Bronchial epithelial cell (primary cell): ENCODE data around the gene HPX. TPM values are rescaled to one million over a fixed set of nuclear protein-coding genes. Genes with fewer than 3 reads are reported as not detected.

ENCODE experiments used
- DNase-seq: peaks from one replicate; pipeline ENCODE4 v3.0.0-alpha.2; 2010; ENCODE audit warnings: low read depth
- FAIRE-seq: peaks from 2 replicates; lab custom pipeline; 2011; peaks lifted over from hg19 to GRCh38; lab: Jason Lieb, UNC
- H3K27me3 ChIP-seq: 2 replicates; pipeline ENCODE4 v1.5.1; 2011; ENCODE audit warnings: low read length; ENCODE audit not compliant: control insufficient read depth, insufficient read depth
- H3K36me3 ChIP-seq: 2 replicates; pipeline ENCODE4 v1.5.1; 2011; ENCODE audit warnings: low read length; ENCODE audit not compliant: control insufficient read depth, insufficient read depth
- H3K4me3 ChIP-seq: 2 replicates; pipeline ENCODE4 v1.5.1; 2011; ENCODE audit warnings: mild to moderate bottlenecking, low read depth, low read length, control low read depth
- total RNA-seq: library from RNA; depleted of rRNA; stranded (reverse); fragments of >200 nt; gene quantifications from 2 replicates; pipeline ENCODE4 v1.2.1, GENCODE V29; 2014
- TF ChIP-seq, protein P1 (sequence below): IDR thresholded peaks from 2 replicates; pipeline ENCODE4 v1.5.1; 2011; ENCODE audit warnings: mild to moderate bottlenecking, moderate library complexity, low read length, control low read depth, inconsistent platforms; ENCODE audit not compliant: insufficient read depth, severe bottlenecking

The HPX gene
- total RNA-seq, 1 donor from 2014 or later, result 0.26 TPM

DNA sequence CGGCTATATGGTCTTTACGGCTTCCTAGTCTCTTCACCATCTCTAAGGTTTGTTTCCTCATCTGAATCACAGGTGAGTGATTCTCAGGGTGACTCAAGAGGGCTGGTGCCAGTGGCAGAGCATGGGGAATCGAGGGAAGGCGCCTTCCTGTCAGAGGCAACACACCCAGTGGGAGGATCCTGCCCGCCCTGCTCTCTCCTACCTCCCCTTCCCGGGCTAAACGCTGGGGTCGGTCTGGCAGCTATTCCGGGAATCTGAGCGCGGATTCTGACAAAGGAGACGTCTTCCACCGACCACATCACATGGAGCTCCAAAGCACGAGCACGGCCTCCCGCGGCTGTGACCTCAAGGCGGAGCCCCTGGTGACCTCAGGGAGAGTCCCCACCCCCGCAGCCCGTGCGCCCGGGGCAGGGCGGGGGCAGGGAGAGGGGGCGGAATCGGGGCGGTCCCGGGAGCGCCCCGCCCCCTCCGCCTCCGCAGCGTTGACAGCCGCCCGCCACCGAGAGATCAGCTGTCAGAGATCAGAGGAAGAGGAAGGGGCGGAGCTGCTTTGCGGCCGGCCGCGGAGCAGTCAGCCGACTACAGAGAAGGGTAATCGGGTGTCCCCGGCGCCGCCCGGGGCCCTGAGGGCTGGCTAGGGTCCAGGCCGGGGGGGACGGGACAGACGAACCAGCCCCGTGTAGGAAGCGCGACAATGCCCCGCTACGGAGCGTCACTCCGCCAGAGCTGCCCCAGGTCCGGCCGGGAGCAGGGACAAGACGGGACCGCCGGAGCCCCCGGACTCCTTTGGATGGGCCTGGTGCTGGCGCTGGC is 50.7 kb downstream of the HPX start, which contains the start of gene SMPD1:
Gene SMPD1 (plus strand): TSS at position 570 of the 813 bp plus-strand sequence. CDS start 125 bp downstream, at position 695.
- FAIRE-seq, result peak; percentile 97
- Histone ChIP-seq H3K27me3 (peaks cover 2% of the 10 kb centered on the region), H3K36me3 (no peaks in the 10 kb centered on the region), H3K4me3 (peak within 1 kb of the TSS; percentile 67)
- peak; percentile 95 for DNase-seq
- TF ChIP-seq, protein P1, sequence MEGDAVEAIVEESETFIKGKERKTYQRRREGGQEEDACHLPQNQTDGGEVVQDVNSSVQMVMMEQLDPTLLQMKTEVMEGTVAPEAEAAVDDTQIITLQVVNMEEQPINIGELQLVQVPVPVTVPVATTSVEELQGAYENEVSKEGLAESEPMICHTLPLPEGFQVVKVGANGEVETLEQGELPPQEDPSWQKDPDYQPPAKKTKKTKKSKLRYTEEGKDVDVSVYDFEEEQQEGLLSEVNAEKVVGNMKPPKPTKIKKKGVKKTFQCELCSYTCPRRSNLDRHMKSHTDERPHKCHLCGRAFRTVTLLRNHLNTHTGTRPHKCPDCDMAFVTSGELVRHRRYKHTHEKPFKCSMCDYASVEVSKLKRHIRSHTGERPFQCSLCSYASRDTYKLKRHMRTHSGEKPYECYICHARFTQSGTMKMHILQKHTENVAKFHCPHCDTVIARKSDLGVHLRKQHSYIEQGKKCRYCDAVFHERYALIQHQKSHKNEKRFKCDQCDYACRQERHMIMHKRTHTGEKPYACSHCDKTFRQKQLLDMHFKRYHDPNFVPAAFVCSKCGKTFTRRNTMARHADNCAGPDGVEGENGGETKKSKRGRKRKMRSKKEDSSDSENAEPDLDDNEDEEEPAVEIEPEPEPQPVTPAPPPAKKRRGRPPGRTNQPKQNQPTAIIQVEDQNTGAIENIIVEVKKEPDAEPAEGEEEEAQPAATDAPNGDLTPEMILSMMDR, result no peak

DNA sequence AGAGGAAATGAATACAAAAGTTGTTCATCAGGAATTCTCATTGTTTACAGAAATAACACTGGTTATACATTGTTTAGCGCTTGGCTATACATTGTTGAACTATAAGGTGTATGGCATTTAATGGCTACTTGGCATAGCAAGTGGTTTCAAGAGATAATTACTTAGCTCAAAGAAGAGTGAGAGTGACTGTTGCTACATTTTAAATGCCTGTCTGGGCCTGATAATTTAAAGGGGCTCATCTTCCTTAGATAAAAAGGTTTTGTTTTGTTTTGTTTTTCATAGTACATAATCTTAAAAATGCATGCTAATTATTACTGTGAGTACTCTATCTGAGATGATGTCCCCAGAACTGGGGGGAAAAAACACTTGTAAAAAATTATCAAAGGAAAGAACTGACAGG is 52.0 kb downstream of the HPX start:
- no peaks in the 10 kb centered on the region for H3K36me3 ChIP-seq
- DNase-seq (no peak), FAIRE-seq (no peak)
- peaks cover 2% of the 10 kb centered on the region for H3K27me3 ChIP-seq
- H3K4me3 ChIP-seq, result no peak overlapping the region
- TF ChIP-seq, protein P1, result no peak

DNA sequence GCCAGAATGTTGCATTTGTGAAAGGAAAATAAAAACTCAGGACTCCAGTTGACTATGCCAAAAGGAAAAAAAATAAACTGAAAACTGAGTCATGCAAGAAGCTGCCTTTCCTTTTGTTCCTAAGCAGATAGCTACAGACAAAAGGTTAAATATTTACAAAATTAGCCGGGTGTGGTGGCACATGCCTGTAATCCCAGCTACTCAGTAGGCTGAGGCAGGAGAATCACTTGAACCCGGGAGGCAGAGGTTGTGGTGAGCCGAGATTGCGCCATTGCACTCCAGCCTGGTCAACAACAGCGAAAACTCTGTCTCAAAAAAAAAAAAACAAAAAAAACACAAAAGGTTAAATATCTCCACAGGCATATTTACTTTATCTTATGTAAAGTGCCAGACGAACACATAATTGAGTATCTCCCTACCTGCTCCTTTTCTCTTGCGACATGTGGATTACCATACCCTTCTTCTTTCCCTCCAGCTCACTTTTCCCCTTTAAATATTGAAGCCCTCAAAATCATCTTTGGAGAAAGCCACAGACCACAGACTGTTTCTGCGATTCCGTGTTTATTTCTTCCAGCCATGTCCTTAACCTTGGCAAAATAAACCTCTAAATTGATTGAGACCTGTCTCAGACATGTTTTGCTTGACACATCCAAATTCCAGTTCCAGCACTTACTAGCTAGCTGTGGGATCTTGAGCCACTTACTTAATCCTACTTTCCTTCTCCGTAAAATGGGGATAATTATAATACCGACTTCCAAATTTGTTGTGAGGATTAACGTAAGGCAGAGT is 52.8 kb downstream of the HPX start:
- Histone ChIP-seq H3K36me3 (no peaks in the 10 kb centered on the region), H3K4me3 (no peak overlapping the region), H3K27me3 (peaks cover 2% of the 10 kb centered on the region)
- TF ChIP-seq, protein P1, result no peak
- peak; percentile 59 for DNase-seq
- FAIRE-seq, result no peak

DNA sequence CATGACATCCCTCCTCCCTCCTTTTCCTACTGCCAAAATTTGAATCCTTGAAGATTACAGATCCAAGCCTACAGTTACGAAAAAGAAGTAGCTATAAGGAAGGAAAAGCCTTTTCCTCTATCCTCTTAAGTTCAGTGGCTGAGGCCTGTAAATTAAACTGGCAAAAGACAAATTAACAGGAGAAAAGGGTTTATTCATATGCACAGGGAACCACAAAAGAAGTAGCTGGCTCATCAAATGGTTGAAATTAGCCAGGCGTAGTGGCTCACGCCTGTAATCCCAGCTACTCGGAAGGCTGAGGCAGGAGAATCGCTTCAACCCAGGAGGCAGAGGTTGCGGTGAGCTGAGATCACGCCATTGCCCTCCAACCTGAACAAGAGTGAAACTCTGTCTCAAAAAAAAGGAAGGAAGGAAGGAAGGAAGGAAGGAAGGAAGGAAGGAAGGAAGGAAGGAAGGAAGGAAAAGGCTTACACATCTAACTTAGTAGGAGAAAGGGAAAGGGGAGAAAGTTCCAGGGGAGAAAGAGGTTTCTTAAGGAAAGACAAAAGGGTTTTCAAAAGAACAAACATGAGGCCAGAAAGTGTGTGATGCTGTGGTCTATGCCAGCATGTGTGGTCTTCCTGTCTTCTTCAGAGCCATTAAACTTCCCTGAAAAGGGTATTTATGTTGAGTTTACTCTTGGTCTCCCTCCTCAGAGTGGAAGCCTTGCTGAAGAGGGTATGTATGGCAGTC is 55.6 kb downstream of the HPX start:
- H3K4me3 ChIP-seq, result no peak overlapping the region
- no peaks in the 10 kb centered on the region for H3K36me3 ChIP-seq
- FAIRE-seq (no peak), DNase-seq (no peak)
- peaks cover 2% of the 10 kb centered on the region for H3K27me3 ChIP-seq
- TF ChIP-seq, protein P1, result no peak

Other genes with a start within 250 kb of the HPX start
- gene OR52W1, start 241.8 kb downstream of the HPX start, total RNA-seq, result not detected in 2 replicates
- not detected in 2 replicates for gene C11orf42, start 235.4 kb downstream of the HPX start, total RNA-seq
- 7.4 and 10.4 TPM in 2 replicates for gene FHIP1B, start 206.4 kb downstream of the HPX start, total RNA-seq
- gene CNGA4, start 201.9 kb downstream of the HPX start, total RNA-seq, result 0.26 TPM in 1 of 2 replicates, not detected in the other
- gene CCKBR, start 181.1 kb downstream of the HPX start, total RNA-seq, result not detected in 2 replicates
- gene CAVIN3, start 120.5 kb downstream of the HPX start, total RNA-seq, result 35.0 and 41.6 TPM in 2 replicates
- 1.1 and 3.2 TPM in 2 replicates for gene SMPD1, start 50.5 kb downstream of the HPX start, total RNA-seq
- gene APBB1, start 21.9 kb downstream of the HPX start, total RNA-seq, result 1.7 and 1.8 TPM in 2 replicates
- 7.6 and 9.9 TPM in 2 replicates for gene TRIM3, start 33.0 kb upstream of the HPX start, total RNA-seq
- gene ARFIP2, start 40.3 kb upstream of the HPX start, total RNA-seq, result 59.3 and 72.7 TPM in 2 replicates
- 39.5 and 42.1 TPM in 2 replicates for gene TIMM10B, start 40.5 kb upstream of the HPX start, total RNA-seq
- 4.5 and 8.2 TPM in 2 replicates for gene DNHD1, start 56.3 kb upstream of the HPX start, total RNA-seq
- gene RRP8, start 162.6 kb upstream of the HPX start, total RNA-seq, result 10.3 and 10.5 TPM in 2 replicates
- gene ILK, start 162.8 kb upstream of the HPX start, total RNA-seq, result 47.0 and 70.3 TPM in 2 replicates
- gene TAF10, start 171.2 kb upstream of the HPX start, total RNA-seq, result 43.2 and 70.2 TPM in 2 replicates
- gene TPP1, start 178.4 kb upstream of the HPX start, total RNA-seq, result 23.7 and 40.8 TPM in 2 replicates
- gene DCHS1, start 214.8 kb upstream of the HPX start, total RNA-seq, result 0.26 TPM in 2 replicates
- 44.5 and 63.7 TPM in 2 replicates for gene MRPL17, start 242.4 kb upstream of the HPX start, total RNA-seq